Activated T-cell treated with anti-CD3 and anti-CD28 coated beads, Interleukin-2, amount 50 U/mL, for 4 hours (primary cell): ENCODE results near the gene ACP5. TPM values are rescaled to one million over a fixed set of nuclear protein-coding genes. Genes with fewer than 3 reads are reported as not detected.

Experiments used
- ATAC-seq, 2 donors: fragments of 200-7000 bp; cut with Tn5 transposase; one replicate each; pipeline ENCODE4 v1.10.0; 2021
- DNase-seq: peaks from one replicate; pipeline ENCODE4 v3.0.0-alpha.2; 2020
- H3K27me3 Mint-ChIP-seq: one replicate; pipeline ENCODE4 v1.8.0; 2021; ENCODE audit warnings: low read depth, mixed read lengths
- H3K36me3 Mint-ChIP-seq: one replicate; pipeline ENCODE4 v1.8.0; 2022; ENCODE audit warnings: mixed read lengths; ENCODE audit not compliant: insufficient read depth
- H3K4me1 Mint-ChIP-seq: one replicate; pipeline ENCODE4 v1.8.0; 2021; ENCODE audit warnings: low read depth, mixed read lengths
- H3K4me3 Mint-ChIP-seq: one replicate; pipeline ENCODE4 v1.8.0; 2021; ENCODE audit warnings: mild to moderate bottlenecking, moderate library complexity, mixed read lengths
- H3K9me3 Mint-ChIP-seq: one replicate; pipeline ENCODE4 v1.8.0; 2021; ENCODE audit warnings: mixed read lengths
- total RNA-seq, 3 donors: library from RNA; stranded (reverse); gene quantifications; one replicate each; pipeline ENCODE4 v1.2.1, GENCODE V29; 2021

Gene ACP5
- total RNA-seq, 3 donors from 2014 or later = 2.4 to 2.9 (median 2.8) TPM

GRCh38 chr19:11547929-11548700, 29.3 kb downstream of the ACP5 start:
- Mint-ChIP-seq H3K36me3 (peaks cover 6% of the 10 kb centered on the region), H3K4me1 (no peaks in the 10 kb centered on the region), H3K9me3 (no peaks in the 10 kb centered on the region), H3K4me3 (no peak overlapping the region), H3K27me3 (peaks cover 4% of the 10 kb centered on the region)
- no peak for ATAC-seq
- DNase-seq = no peak

DNA sequence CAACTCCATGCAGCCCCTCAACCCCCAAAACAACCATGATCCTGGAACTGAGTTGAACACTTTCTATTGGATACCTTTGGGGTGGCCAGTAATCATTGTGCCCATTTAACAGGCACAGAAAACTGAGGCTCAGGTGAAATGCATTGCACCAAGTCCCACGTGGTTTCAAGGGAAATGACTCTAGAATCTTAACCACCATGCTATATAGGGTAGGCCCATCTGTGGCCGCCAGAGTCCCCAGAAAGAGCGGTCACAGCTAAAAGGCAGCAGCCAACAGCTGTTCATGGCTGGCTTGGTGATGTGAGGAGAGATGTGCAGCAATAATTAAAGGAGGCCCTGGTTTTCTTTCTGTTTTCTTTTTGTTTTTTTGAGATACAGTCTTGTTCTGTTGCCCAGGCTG, 36.2 kb downstream of the ACP5 start:
- Mint-ChIP-seq H3K4me1 (no peaks in the 10 kb centered on the region), H3K4me3 (no peak overlapping the region), H3K27me3 (peaks cover 29% of the 10 kb centered on the region), H3K36me3 (no peaks in the 10 kb centered on the region), H3K9me3 (no peaks in the 10 kb centered on the region)
- no peak for DNase-seq
- no peak for ATAC-seq

DNA sequence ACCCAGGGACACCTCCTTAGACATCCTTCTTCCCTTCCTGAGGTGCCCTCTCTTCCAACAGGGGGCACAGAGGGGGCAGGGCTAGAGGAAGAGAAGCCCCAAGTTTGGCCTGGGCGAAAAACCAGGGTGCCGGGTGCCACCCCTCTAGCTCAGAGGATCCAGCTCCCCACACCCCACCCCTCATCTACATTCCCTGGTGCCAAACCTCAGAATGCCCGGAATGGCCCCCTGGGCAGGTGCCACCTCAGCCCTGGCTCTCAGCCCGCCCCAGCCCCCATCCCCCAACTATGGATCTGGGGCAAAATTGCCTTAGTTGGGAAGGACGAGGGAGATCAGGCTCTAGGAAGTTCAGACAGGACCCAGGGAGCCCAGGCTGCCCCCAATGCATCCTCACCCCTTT, 36.8 kb downstream of the ACP5 start:
- peaks cover 29% of the 10 kb centered on the region for H3K27me3 Mint-ChIP-seq
- DNase-seq (no peak), ATAC-seq (no peak)
- H3K4me3 Mint-ChIP-seq = no peak overlapping the region
- no peaks in the 10 kb centered on the region for H3K36me3 Mint-ChIP-seq
- H3K9me3 Mint-ChIP-seq = no peaks in the 10 kb centered on the region
- H3K4me1 Mint-ChIP-seq = peaks cover 1% of the 10 kb centered on the region

GRCh38 chr19:11539495-11540365, 37.7 kb downstream of the ACP5 start:
- DNase-seq (no peak), ATAC-seq (no peak)
- Mint-ChIP-seq H3K36me3 (no peaks in the 10 kb centered on the region), H3K27me3 (peaks cover 29% of the 10 kb centered on the region), H3K4me1 (peaks cover 8% of the 10 kb centered on the region), H3K9me3 (no peaks in the 10 kb centered on the region), H3K4me3 (no peak overlapping the region)

- H3K36me3 Mint-ChIP-seq = no peaks in the 10 kb centered on the region
- ATAC-seq = no peak
- H3K9me3 Mint-ChIP-seq = no peaks in the 10 kb centered on the region
Observed at GRCh38 chr19:11538232-11539036, 39.0 kb downstream of the ACP5 start, which contains the start of gene CNN1. Gene CNN1 (plus strand): TSS chr19:11538851. CDS start chr19:11538928, 77 bp downstream.

DNA sequence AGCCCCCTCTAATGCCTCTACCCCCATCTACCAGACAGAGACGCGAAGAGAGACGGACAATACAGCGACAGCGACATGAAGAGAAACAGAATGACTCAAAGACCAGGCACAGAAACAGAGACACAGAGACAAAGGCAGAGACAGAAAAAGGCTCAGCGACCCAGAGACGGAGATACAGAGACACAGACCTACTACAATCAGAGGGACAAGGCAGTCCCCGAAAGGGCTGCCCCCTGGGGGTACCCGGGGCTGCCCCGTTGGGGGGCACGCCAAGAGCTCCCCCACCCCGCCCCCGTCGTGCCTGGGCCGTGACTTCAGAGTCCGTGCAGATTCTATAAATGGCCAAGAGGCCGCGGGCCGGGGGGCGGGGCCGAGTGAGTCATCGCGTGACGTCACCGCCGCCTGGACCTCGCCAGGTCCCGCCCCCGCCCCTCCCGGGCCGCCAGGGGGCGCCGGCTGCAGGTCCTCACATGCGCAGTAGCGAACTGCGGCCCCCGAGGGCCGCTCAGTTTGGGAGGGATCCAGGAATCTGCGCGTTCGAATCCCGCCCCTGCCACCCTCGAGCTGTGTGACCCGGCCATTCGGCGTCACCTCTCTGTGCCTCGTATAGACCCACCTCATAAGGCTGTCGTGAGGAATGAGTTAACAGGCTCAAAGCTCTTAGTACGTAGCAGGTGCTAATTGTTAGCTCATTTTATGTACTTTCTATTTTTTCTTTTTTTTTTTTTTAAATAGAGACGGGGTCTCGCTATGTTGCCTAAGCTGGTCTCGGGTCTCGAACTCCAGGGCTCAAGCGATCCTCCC, 41.5 kb downstream of the ACP5 start:
- ATAC-seq = peak; percentile 74 to 76
- Mint-ChIP-seq H3K36me3 (no peaks in the 10 kb centered on the region), H3K27me3 (peaks cover 17% of the 10 kb centered on the region), H3K9me3 (no peaks in the 10 kb centered on the region), H3K4me1 (peaks cover 13% of the 10 kb centered on the region), H3K4me3 (peak overlapping the region; percentile 55)
- DNase-seq = peak; percentile 82

More at GRCh38 chr19:11538232-11539036, 39.0 kb downstream of the ACP5 start, which contains the start of gene CNN1:
- no peak within 1 kb of the TSS for H3K4me3 Mint-ChIP-seq
- no peak for DNase-seq
- peaks cover 25% of the 10 kb centered on the region for H3K27me3 Mint-ChIP-seq
- peaks cover 8% of the 10 kb centered on the region for H3K4me1 Mint-ChIP-seq

DNA sequence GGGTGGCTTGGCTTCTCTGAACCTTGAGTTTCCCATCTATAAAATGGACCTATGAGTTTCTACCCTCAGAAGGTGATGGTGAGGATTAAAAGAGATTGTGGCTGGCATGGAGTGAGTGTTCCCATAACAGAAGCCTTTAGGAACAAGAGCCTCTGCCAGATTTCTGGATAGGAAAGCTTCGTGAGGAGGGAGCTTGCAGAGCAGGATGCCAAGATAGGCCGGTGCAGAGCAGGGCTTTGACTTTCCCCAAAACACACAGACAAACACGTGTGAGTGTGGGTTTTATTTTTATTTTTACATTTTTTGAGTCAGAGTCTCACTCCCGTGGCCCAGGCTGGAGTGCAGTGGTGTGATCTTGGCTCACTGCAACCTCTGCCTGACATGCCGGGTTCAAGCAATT, 42.5 kb downstream of the ACP5 start:
- H3K9me3 Mint-ChIP-seq = no peaks in the 10 kb centered on the region
- no peak for ATAC-seq
- peaks cover 12% of the 10 kb centered on the region for H3K27me3 Mint-ChIP-seq
- H3K36me3 Mint-ChIP-seq = no peaks in the 10 kb centered on the region
- DNase-seq = no peak
- peaks cover 13% of the 10 kb centered on the region for H3K4me1 Mint-ChIP-seq
- no peak overlapping the region for H3K4me3 Mint-ChIP-seq

GRCh38 chr19:11534538-11534937, 42.9 kb downstream of the ACP5 start:
- no peaks in the 10 kb centered on the region for H3K9me3 Mint-ChIP-seq
- peaks cover 12% of the 10 kb centered on the region for H3K27me3 Mint-ChIP-seq
- no peak overlapping the region for H3K4me3 Mint-ChIP-seq
- H3K4me1 Mint-ChIP-seq = peaks cover 13% of the 10 kb centered on the region
- DNase-seq = no peak
- no peaks in the 10 kb centered on the region for H3K36me3 Mint-ChIP-seq
- ATAC-seq = no peak

DNA sequence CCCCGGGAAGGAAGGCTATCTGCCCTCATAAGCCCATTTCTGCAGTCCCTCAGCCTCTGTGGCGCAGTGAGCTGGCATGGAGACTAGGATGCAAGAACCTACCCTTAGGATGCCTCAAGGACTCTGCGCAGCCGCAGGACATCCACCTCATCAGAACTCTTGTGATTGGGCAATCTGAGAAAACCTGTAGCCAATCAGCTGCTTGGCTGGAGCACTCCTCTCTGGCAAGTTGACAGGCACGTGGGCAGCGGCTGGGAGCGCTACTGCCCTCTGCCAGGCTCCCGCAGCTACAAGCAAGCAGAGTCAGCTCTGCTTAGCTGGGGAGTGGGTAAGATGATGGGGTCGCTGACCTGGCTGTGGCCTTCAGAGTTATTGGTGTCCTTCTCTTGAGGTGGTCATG, 47.0 kb downstream of the ACP5 start:
- Mint-ChIP-seq H3K4me1 (peaks cover 26% of the 10 kb centered on the region), H3K9me3 (no peaks in the 10 kb centered on the region), H3K36me3 (peaks cover 4% of the 10 kb centered on the region), H3K4me3 (no peak overlapping the region), H3K27me3 (no peaks in the 10 kb centered on the region)
- DNase-seq (no peak), ATAC-seq (no peak)

DNA sequence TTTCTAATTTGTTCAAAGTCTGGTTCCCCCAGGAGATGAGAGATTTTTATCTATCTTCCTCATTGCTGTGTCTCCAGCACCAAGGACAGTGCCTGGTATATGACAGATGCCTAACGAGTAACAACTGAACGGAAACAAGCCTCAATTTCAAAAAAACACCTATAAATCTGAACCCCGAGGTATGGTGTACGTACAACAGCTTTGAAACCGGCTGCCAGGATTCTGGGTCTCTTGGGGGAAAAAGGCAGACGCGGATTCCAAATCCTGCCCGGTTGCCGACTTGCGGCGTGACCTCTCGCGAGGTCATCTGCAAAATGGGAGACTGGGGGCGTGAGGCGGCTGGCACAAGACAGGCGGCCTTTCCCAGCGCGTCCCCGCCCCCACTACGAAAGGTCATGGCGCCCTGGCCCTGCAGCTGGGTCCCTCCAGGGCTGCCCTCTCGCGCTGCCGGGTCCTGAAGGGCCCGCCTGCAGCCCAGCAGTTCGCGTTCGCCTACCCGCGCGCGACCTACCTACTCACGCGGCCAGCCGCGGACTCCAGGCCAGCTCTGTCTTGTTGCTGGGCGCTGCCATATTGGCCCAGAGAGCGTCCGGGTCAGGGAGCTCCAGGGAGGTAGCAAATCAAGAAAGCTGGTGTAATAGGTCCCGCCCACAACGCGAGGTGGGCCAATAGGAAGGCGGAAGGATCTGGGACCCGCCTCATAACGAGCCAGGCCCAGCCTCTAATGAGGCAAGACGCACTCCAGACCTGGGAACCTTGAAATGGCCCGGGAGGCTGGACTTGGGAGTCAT, 48.7 kb downstream of the ACP5 start, which contains the start of gene ECSIT:
Gene ECSIT (minus strand): TSS at position 584 of the 791 bp plus-strand sequence. CDS start 9,964 bp downstream, outside the sequence.
- H3K4me3 Mint-ChIP-seq = peak within 1 kb of the TSS; percentile 94
- H3K36me3 Mint-ChIP-seq = peaks cover 4% of the 10 kb centered on the region
- peak; percentile 87 for DNase-seq
- ATAC-seq = peak; percentile 96 to 97
- H3K27me3 Mint-ChIP-seq = no peaks in the 10 kb centered on the region
- peaks cover 22% of the 10 kb centered on the region for H3K4me1 Mint-ChIP-seq
- no peaks in the 10 kb centered on the region for H3K9me3 Mint-ChIP-seq
